GM12878 (cell line): ENCODE data around the gene TPRKB. TPM values are rescaled to one million over a fixed set of nuclear protein-coding genes. Genes with fewer than 3 reads are reported as not detected.

Source experiments
- ATAC-seq: fragments of 200-7000 bp; cut with Tn5 transposase; 3 replicates; pipeline ENCODE4 v1.9.1; 2020; ENCODE audit warnings: mild to moderate bottlenecking, moderate library complexity
- BruUV-seq: library from RNA; stranded (reverse); fragments of 400-500 nt; replicated peaks from 2 replicates; lab custom pipeline; 2021; lab: Mats Ljungman, UMichigan
- CTCF ChIA-PET: fragments of 300-600 bp; sonication (Branson Sonifier 250); formaldehyde crosslinking; extraction: SDS; loops from one replicate; lab custom pipeline; 2021; ENCODE audit warnings: inconsistent platforms; lab: Yijun Ruan, JAX
- POLR2A ChIA-PET: fragments of 350-600 bp; formaldehyde crosslinking; extraction: SDS; loops from one replicate; lab custom pipeline; 2021; ENCODE audit warnings: inconsistent platforms; lab: Charles Lee
- RAD21 ChIA-PET: fragments of 300-600 bp; sonication (Branson Sonifier 250); formaldehyde crosslinking; loops from one replicate; lab custom pipeline; 2023; ENCODE audit warnings: antibody characterized with exemption; ENCODE audit not compliant: unreplicated experiment; lab: Charles Lee
- SMC1A ChIA-PET: fragments of 300-600 bp; sonication (Branson Sonifier 250); formaldehyde crosslinking; loops from one replicate; lab custom pipeline; 2023; ENCODE audit not compliant: unreplicated experiment, uncharacterized antibody; lab: Charles Lee
- DNase-seq: peaks from one replicate; pipeline ENCODE4 v3.0.0-alpha.2; 2011; ENCODE audit warnings: low read depth, low spot score
- FAIRE-seq: peaks from 3 replicates; lab custom pipeline; 2011; peaks lifted over from hg19 to GRCh38; lab: Jason Lieb, UNC
- H2AFZ ChIP-seq: 2 replicates; pipeline ENCODE4 v1.6.0; 2011; ENCODE audit warnings: low read depth, low read length, control low read depth; ENCODE audit not compliant: control insufficient read depth
- H3K27ac ChIP-seq: 2 replicates; pipeline ENCODE4 v1.5.1; 2011; ENCODE audit warnings: control low read depth; ENCODE audit not compliant: control insufficient read depth, insufficient read depth
- H3K27me3 ChIP-seq, 2 experiments: replicated peaks in 1 of 2; 2 replicates each; pipeline versions ENCODE4 v1.6.0 to v1.6.1; 2011; ENCODE audit warnings: low read length in 1 of 2; ENCODE audit not compliant: control insufficient read depth in 2 of 2, insufficient read depth in 2 of 2
- H3K36me3 ChIP-seq, 2 experiments: 2 replicates each; pipeline ENCODE4 v1.5.1; 2011; ENCODE audit warnings: low read length in 1 of 2; ENCODE audit not compliant: control insufficient read depth in 2 of 2, insufficient read depth in 2 of 2
- H3K4me1 ChIP-seq: 2 replicates; pipeline ENCODE4 v1.6.1; 2011; ENCODE audit warnings: mild to moderate bottlenecking, low read length, moderate library complexity, mixed read lengths; ENCODE audit not compliant: control insufficient read depth, insufficient read depth
- H3K4me2 ChIP-seq: 2 replicates; pipeline ENCODE4 v1.6.0; 2011; ENCODE audit warnings: control low read depth; ENCODE audit not compliant: control insufficient read depth, insufficient read depth
- H3K4me3 ChIP-seq: fragments of 200-600 bp; sonication (generic); 2 replicates; pipeline ENCODE4 v1.5.1; 2016
- H3K79me2 ChIP-seq: 2 replicates; pipeline ENCODE4 v1.6.0; 2011; ENCODE audit warnings: low read length; ENCODE audit not compliant: control insufficient read depth, insufficient read depth
- H3K9ac ChIP-seq: 2 replicates; pipeline ENCODE4 v1.8.0; 2011; ENCODE audit warnings: low read length, control low read depth, mixed read lengths; ENCODE audit not compliant: control insufficient read depth, insufficient read depth
- H3K9me3 ChIP-seq: replicated peaks from 3 replicates; pipeline ENCODE4 v1.5.1; 2011; ENCODE audit warnings: mild to moderate bottlenecking, low read length; ENCODE audit not compliant: control insufficient read depth, insufficient read depth
- H4K20me1 ChIP-seq: 2 replicates; pipeline ENCODE4 v1.6.0; 2011; ENCODE audit not compliant: control insufficient read depth, insufficient read depth
- BACH1 ChIP-seq: fragments of 450-650 bp; IDR thresholded peaks from 2 replicates; pipeline ENCODE4 v1.6.1; 2017; ENCODE audit warnings: mild to moderate bottlenecking, borderline replicate concordance
- CREB1 ChIP-seq: IDR thresholded peaks from 2 replicates; pipeline ENCODE4 v1.6.1; 2012; ENCODE audit warnings: low read depth, mild to moderate bottlenecking, inconsistent platforms
- FOS ChIP-seq: IDR thresholded peaks from 3 replicates; pipeline ENCODE4 v1.6.1; 2011; ENCODE audit warnings: borderline replicate concordance; ENCODE audit not compliant: insufficient read length; ENCODE audit errors: extremely low read depth
- HSF1 ChIP-seq: fragments of 150-350 bp; IDR thresholded peaks from 2 replicates; pipeline ENCODE4 v1.6.1; 2014; ENCODE audit warnings: mild to moderate bottlenecking, low read depth, low read length
- IKZF2 ChIP-seq, 2 experiments: fragments of 450-650 bp; IDR thresholded peaks; 2 replicates each; pipeline ENCODE4 v1.6.1; 2017; ENCODE audit warnings: mild to moderate bottlenecking in 2 of 2, moderate library complexity in 2 of 2
- PRDM15 ChIP-seq: fragments of 450-650 bp; formaldehyde crosslinking; IDR thresholded peaks from 2 replicates; pipeline ENCODE4 v1.4.0; 2020; ENCODE audit warnings: mild to moderate bottlenecking, moderate library complexity
- SREBF2 ChIP-seq: IDR thresholded peaks from 2 replicates; pipeline ENCODE4 v1.6.1; 2012; ENCODE audit warnings: mild to moderate bottlenecking, low read length
- USF1 ChIP-seq: IDR thresholded peaks from 2 replicates; pipeline ENCODE4 v1.6.1; 2011; ENCODE audit warnings: borderline replicate concordance, low read depth, mild to moderate bottlenecking, moderate library complexity, mixed read lengths, low read length; ENCODE audit not compliant: insufficient read depth; ENCODE audit errors: extremely low read length
- ZBTB11 ChIP-seq: fragments of 450-650 bp; formaldehyde crosslinking; IDR thresholded peaks from 2 replicates; pipeline ENCODE4 v1.5.0; 2022; ENCODE audit warnings: mild to moderate bottlenecking, missing genetic modification characterization
- ZBTB4 ChIP-seq: fragments of 450-650 bp; formaldehyde crosslinking; IDR thresholded peaks from 2 replicates; pipeline ENCODE4 v1.4.0; 2022; ENCODE audit warnings: mild to moderate bottlenecking, moderate library complexity
- WGBS: methylation state at CpG from one replicate; pipeline ENCODE4 v1.1.6; 2016; ENCODE audit warnings: low lambda C conversion rate; ENCODE audit not compliant: insufficient replicate concordance, insufficient coverage; ENCODE audit errors: missing lambda C conversion rate; 5-methylcytosine and 5-hydroxymethylcytosine counted together
- in situ Hi-C: fragments of 300-500 bp; cut with MboI; formaldehyde crosslinking; loops from 9 replicates; pipeline ENCODE4 v1.14.3; 2018; ENCODE audit warnings: mixed read lengths
- intact Hi-C: fragments of 100-400 bp; cut with micrococcal nuclease; formaldehyde crosslinking; loops from one replicate; pipeline ENCODE4 v1.14.2; 2022; ENCODE audit not compliant: unreplicated experiment
- polyA plus RNA-seq, 11 experiments: library from polyadenylated mRNA; depleted of rRNA in 4 of 11; unstranded in 6 of 11; stranded (reverse) in 5 of 11; fragments of >200 nt; fragmentation: Nextera tagmentation in 4 of 11; fragmentation: Illumina TruSeq in 1 of 11; extraction: Ambion mirVana in 4 of 11; extraction: Trizol in 1 of 11; gene quantifications; 1 replicate in 1 of 11; 2 replicates in 10 of 11; pipeline versions ENCODE4 v1.2.1 to v1.2.3, GENCODE V29; 2011 to 2016; ENCODE audit warnings: inconsistent platforms in 2 of 11, missing spikeins in 2 of 11, low read depth in 1 of 11
- total RNA-seq, 4 experiments: library from RNA; depleted of rRNA in 3 of 4; stranded (reverse); fragments of >200 nt in 3 of 4; fragmentation: Illumina TruSeq in 1 of 4; extraction: Trizol in 1 of 4; gene quantifications; 2 replicates each; pipeline versions ENCODE4 v1.2.1 to v1.2.3, GENCODE V29; 2013 to 2021

The TPRKB gene
- total and polyA plus RNA-seq, 10 of the 15 experiments (the other 5 are each of a cell fraction or from before 2014, with no cell fraction given), result 28.1 to 129 (median 67.2) TPM

GRCh38 chr2:73740767-73741166, 3.6 kb upstream of the TPRKB start:
- SMC1A ChIA-PET, result no interaction called here
- H2AFZ ChIP-seq, result no peak overlapping the region
- POLR2A ChIA-PET, result interaction anchor here (0.7 kb wide), 1 partner anchor 22 kb away, joined by 3 read pairs; no protein-coding TSS in a partner anchor
- no peak overlapping the region for H3K9ac ChIP-seq
- H3K79me2 ChIP-seq, result peaks cover 13% of the 10 kb centered on the region
- H3K4me3 ChIP-seq, result no peak overlapping the region
- H3K27me3 ChIP-seq, result no peaks in the 10 kb centered on the region
- H3K27ac ChIP-seq, result no peak overlapping the region
- 86% methylated on average over 2 of the region's 2 CpGs for WGBS
- no TSS peak for BruUV-seq
- ATAC-seq, result no peak
- RAD21 ChIA-PET, result no interaction called here
- H3K36me3 ChIP-seq, result 0 out of 4 replicates have a peak, but pooled peaks cover 0 to 3% of the 10 kb centered on the region in 2 experiments
- in situ Hi-C loops (no loop called here), intact Hi-C loops (no loop called here)
- FAIRE-seq, result no peak
- no peak overlapping the region for H3K4me2 ChIP-seq
- CTCF ChIA-PET, result no interaction called here
- H4K20me1 ChIP-seq, result no peaks in the 10 kb centered on the region
- H3K4me1 ChIP-seq, result 0 out of 2 replicates have a peak, but pooled peaks cover 3% of the 10 kb centered on the region
- no peaks in the 10 kb centered on the region; the same call in 1 of the 3 replicates for H3K9me3 ChIP-seq
- no peak for DNase-seq
- no peak for TF ChIP-seq SREBF2
- no peak for TF ChIP-seq IKZF2 (IDR thresholded peaks at IDR 0.05)
- TF ChIP-seq FOS, result no peak
- TF ChIP-seq CREB1, result no peak
- no peak for TF ChIP-seq USF1
- no peak for TF ChIP-seq BACH1
- no peak for TF ChIP-seq ZBTB11 (CRISPR knock-in tag)
- TF ChIP-seq HSF1, result no peak
- no peak for TF ChIP-seq PRDM15 (CRISPR knock-in tag)
- no peak for TF ChIP-seq ZBTB4 (CRISPR knock-in tag)
